Panc1 (cell line): ENCODE measurements around the gene MLST8.

ENCODE experiments used
- CTCF ChIP-seq: fragments of 450-650 bp; IDR thresholded peaks from 2 replicates; pipeline ENCODE4 v1.5.1; 2017; ENCODE audit warnings: mild to moderate bottlenecking
- POLR2AphosphoS5 ChIP-seq: IDR thresholded peaks from 2 replicates; pipeline ENCODE4 v1.6.1; 2012; ENCODE audit warnings: mild to moderate bottlenecking, low read depth, low read length, moderate library complexity
- REST ChIP-seq, 2 experiments: IDR thresholded peaks; 2 replicates each; pipeline ENCODE4 v1.6.1; 2011 to 2012; ENCODE audit warnings: low read depth in 2 of 2, control low read depth in 1 of 2, low read length in 1 of 2, mild to moderate bottlenecking in 1 of 2, moderate library complexity in 1 of 2; ENCODE audit not compliant: insufficient read depth in 1 of 2
- TCF7L2 ChIP-seq: IDR thresholded peaks from 2 replicates; pipeline ENCODE4 v1.6.1; 2011; ENCODE audit warnings: mild to moderate bottlenecking, low read depth, low read length, inconsistent platforms

GRCh38 chr16:2232094-2232990 is 27.1 kb downstream of the MLST8 start:
- TF ChIP-seq CTCF (no peak), POLR2AphosphoS5 (no peak), REST (IDR thresholded peaks at IDR 0.05; ENCODE audit: insufficient read depth in 1 of 2, low read depth in 2 of 2, low read length in 1 of 2) (no peak), TCF7L2 (no peak)
